ENCODE data around the gene TBL1X.

The TBL1X gene

DNA sequence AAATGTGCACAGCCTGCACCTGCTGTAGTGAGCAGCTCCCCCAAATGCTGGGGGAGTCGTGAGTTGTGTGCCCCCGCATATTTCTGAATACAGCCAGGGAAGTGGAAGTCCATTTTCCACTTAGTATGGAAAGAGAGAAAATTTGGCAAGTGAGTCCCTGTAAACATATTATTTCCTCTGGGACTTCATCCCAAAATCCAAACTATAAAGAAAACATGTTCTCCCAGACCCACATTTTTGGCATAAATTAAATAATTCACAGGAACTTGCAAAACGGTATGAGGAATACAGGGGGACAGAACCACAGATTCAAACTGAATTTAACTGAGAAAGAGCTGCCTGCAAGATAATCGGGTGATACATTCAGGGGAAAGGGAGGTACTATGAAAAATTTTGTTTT lies 193.6 kb downstream of the TBL1X start:
- in situ Hi-C loops (cut with MboI; ENCODE audit: low sequenced_read_pairs) = no loop called here

DNA sequence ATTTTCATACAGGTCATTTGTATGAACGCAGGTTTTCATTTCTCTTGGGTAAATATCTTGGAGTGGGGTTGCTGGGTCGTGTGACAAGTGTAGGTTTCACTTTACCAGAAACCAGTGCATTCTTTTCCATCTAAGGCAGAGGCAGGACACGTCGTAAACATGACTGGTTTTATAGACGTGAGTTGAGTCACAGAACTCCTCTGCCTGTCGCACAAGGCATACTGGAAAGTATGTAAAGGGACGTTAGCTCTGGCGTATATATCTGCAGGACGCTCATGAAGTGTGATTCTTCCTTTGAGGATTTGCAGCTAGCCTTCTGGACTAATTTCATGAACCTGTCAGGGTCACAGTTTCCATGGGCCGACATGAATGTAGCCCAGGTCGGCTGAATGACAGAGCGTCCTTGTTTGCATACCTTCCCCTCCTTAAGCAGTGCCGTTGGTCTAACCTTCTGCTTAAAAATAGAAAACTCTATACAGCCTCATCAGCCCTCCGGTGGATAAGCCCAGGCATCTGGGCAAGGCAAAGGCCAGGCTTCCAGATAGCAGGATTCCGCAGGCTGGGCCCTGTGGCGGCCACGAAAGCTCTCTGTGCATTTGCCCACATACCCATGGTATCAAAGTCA lies 194.8 kb downstream of the TBL1X start:
- in situ Hi-C loops (cut with MboI; ENCODE audit: low sequenced_read_pairs) = no loop called here

DNA sequence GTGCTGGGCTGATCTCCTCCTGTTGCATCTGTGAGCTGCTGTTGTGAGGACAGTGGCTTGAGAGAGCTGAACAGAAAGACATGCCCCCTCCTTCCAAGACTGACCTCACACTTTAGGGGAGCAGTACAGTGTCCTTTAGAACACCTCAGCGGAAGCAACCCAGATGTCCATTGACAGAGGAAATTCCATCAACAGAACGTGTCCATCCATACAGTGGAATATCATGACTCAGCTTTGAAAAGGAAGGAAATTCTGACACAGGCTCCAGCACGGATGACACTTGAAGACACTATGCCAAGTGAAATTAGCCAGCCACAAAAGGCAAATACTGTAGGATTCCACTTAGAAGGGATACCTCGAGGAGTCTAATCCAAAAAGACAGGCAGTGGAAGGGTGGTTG lies 197.3 kb downstream of the TBL1X start:
- in situ Hi-C loops (cut with MboI; ENCODE audit: low sequenced_read_pairs) = no loop called here

DNA sequence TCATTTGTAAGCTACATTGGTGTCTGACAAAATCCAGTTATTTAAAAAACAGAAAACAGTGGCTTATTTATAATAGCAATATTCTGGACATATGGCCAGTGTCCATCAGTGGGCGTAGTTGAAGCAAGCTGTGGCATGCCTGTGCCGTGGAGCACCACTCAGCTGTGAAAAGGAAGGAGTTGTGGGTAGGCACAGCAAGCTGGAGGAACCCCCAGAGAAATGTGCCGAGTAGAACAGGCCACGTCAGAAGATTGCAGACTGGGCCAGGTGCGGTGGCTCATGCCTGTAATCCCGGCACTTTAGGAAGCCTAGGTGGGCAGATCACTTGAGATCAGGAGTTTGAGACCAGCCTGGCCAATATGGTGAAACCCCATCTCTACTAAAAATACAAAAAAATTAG lies 198.4 kb downstream of the TBL1X start:
- in situ Hi-C loops (cut with MboI; ENCODE audit: low sequenced_read_pairs) = no loop called here

DNA sequence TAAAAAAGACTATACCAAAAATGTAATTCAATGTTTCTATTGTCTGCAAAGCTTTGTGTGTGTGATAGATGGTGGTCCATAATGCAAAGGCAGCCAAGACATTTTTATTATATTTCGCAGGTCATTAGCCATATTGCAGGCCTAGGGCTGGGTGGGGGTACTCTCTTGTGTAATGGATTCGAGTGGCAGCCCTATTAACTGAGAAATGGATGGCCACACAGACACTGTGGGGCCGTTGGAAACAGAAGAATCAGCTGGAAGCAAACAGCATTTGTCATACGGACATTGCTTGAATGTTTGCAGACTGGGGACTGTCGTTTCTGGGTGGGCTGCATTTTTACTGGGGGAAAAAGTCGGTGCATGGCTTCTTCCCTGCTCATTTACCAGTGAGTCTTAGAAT lies 199.4 kb downstream of the TBL1X start:
- in situ Hi-C loops (cut with MboI; ENCODE audit: low sequenced_read_pairs) = no loop called here

DNA sequence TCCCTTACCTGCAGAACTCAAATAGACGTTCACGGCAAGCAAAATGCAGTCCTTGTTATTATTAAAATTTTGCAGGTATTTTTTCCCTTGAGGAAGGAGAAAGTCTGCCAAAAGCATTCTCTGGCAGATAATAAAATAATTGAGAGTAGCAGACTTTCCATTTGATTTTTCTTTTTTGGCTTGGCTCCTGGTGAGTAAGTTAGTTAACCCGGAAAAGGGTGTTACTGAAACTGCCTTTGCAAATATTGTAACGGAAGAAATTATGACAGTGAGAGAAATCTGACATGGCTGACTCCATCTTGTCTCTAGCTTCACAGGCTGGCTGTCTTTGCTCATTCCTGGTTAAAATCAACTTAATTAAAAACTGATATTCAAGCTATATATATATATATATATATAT lies 200.3 kb downstream of the TBL1X start:
- in situ Hi-C loops (cut with MboI; ENCODE audit: low sequenced_read_pairs) = no loop called here

DNA sequence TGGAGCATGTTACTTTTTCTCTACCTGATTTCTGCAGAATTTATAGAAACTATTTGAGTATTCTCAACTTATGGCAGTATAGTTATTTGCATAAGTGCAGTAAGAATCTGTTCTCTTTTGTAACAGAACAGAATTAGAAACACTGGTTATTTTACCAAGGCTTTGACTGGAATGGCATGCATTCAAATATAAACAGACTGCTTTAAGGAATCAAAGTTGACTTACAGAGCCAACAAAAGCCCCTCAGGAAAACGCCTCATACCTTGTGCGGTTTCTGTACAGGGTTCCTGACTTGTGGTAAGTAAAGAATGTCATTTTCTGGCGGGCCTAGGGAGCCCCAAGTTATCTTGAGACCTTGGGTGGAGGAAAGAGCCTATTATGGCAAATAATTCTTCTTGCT lies 203.7 kb downstream of the TBL1X start:
- in situ Hi-C loops (cut with MboI; ENCODE audit: low sequenced_read_pairs) = no loop called here

DNA sequence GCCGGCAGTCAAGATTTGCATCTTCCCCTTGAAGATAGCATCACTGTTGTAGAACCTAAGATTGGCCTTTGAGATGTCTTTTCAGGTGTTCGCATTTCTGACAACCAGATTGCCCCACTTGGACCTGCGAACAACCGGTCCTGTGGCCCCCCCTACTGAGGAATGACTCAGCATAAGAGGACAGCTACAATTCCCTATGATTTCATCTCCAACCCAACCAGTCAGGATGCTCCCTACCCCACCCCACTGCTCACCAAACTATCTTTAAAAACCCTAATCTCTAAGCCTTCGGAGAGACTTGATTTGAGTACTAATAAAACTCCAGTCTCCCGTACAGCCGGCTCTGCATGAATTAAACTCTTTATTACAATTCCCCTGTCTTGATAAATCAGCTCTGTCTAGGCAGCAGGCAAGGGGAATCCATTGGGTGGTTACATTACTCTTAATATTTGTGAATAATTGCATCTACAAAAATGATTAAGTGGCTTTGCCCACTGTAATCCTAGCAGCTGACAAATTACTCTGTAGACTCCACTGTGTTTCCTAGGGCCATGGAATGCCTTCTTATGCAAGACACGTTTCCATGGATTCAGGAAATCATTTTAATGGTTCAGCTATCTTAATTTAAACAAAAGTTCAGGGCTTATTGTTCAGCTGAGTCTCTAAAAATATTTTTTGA lies 205.4 kb downstream of the TBL1X start:
- in situ Hi-C loops (cut with MboI; ENCODE audit: low sequenced_read_pairs) = no loop called here

DNA sequence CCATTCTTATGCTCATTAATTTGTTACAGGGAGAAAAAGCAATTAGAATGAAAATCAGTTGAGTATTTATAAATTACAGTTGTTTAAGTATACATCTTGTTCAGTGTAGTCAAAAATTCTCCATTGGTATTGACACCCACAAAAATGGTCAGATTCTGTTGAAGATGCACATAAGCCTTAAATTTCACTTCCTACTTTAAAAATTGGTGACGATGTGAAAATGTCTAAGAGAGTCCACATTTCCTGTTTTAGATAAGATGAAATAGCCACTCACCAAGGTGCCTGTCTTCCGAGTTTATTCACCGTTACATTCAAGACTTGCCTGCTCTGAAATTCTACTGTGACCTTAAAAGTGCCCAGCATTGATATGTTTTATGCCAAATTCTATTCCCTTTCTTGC lies 207.1 kb downstream of the TBL1X start:
- in situ Hi-C loops (cut with MboI; ENCODE audit: low sequenced_read_pairs) = no loop called here

DNA sequence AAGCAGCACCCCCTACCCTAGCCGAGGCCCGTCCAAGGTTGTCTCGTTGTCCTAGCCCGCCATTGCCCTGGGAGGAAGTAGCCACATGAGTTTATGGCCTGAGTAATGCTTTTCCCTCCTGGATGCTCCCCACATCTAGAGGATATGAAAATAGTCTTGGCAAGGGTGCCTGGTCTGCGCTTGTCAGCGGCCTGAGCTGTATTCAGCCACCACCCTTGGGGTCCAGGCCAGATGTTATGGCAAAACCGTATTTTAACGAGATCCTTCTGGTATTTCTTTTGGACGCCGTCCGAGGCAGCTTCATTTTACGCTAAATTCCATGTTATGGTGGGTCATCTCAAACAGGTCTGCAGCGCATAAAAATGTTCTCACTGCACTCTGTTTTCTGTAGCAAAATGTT lies 211.4 kb downstream of the TBL1X start:
- in situ Hi-C loops (cut with MboI; ENCODE audit: low sequenced_read_pairs) = no loop called here

DNA sequence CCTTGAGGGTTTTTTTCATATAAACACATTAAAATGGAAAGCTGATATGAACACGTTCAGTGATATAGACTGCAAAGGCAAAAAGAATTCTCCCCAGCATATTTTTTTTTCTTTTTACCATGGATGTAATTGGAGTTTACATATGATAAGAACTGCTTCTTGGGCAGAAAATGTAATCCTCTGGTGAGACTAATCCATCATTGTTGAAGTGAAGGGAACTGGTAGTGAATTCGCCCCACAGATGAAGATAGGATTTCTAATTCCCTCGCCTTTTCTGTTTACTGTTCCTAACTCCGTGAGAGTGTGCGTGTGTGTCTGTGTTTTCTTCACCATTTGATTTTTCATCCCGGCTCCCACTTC lies 211.9 kb downstream of the TBL1X start:
- in situ Hi-C loops (cut with MboI; ENCODE audit: low sequenced_read_pairs) = no loop called here

DNA sequence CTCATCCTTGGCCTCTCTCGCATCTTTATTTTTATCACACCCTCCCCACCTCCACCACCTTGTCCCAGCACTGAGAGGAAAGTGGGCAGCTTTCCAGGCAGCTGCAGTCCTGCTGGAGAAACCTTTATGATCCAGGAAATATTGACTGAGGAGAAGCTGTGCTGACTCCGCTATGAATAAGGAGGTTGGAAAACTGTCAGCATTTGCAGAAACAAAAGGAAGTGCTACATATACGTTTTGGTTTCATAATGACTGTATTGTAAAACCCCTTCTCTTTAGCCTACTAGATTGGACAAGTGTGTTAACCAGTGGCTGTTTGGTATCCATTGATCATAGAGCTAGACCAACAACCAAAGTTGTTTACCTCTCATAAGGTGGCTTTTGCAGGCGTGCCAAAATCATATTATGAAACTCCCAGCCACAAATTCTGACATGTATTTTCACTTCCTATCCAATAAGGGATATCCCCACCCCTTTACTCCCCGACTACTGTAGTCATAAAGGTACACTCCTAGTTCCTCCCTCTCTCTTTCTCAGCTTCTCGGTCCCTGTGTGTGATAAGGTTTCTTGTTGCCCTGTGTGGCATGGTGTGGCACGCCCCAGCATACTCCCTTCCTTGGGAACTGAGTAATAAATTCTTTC lies 212.4 kb downstream of the TBL1X start:
- in situ Hi-C loops (cut with MboI; ENCODE audit: low sequenced_read_pairs) = no loop called here

DNA sequence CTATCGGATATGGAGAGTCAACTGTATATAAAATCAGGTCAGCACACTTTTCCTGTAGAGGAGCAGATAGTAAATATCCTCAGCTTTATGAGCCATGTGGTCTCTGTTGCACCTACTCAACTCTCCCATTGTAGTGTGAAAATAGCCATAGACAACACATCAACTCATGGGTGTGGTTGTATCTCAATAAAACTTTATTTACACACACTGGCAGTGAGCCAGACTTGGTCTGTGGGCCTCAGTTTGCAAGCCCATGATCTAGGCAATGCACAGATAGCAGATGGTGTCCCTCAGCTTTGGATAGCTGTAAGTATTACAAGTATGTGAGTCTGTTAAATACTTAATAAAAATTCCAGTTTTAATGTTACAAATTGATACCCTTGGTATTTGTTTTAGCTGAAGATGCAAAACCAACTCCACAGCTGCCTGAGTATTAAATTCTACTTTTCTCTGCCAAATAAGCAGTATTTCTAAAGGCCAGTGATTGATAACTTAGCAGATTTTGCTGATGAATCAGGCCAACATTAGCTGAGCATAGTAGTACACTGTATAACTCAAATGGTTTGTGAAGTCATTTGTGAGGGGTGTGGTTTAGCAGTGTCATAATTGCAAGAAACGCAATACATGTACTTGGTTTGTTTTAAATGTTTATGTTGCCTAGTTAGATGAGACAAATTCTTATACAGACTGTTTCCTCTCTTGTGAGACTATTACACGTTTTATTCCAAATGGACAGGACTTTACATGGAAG lies 213.5 kb downstream of the TBL1X start:
- in situ Hi-C loops (cut with MboI; ENCODE audit: low sequenced_read_pairs) = no loop called here

DNA sequence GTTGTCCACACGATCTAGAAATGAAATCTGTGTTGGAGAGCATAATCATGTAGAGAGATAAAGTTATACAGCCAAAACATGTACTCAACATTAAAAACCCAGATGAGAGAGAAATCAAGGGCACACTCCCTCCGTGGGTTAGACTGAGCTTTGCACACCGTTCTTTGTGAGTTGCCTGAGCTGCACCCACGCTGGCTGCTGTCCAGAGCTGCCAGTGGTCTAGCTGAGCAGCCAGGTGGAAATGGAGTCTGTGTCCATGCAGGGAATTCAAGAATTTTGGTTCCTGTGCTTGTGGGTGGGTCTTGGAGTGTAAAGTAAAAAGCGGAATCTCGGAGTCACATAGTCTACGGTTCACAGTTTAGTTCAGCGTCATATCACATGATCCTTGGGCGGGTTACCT lies 216.2 kb downstream of the TBL1X start:
- in situ Hi-C loops (cut with MboI; ENCODE audit: low sequenced_read_pairs) = no loop called here

DNA sequence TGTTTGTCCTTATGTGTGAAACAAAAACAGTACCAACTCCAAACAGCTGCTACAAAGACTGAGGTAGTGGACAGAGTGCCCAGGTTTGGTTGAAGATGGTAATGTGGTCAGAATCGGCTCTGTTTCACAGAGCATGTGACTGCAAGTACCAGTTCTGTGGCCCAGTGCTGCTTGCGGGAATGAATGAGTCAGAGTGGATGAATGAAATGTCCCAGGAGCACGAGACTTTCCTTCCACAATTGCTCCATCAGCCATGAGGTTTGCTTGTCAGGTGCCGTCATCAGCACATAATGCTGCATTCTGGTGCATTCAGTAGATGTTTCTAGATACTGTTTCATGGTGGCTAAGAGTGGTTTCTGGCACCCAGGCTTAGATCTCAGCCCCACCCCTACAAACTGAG lies 216.6 kb downstream of the TBL1X start:
- in situ Hi-C loops (cut with MboI; ENCODE audit: low sequenced_read_pairs) = no loop called here

DNA sequence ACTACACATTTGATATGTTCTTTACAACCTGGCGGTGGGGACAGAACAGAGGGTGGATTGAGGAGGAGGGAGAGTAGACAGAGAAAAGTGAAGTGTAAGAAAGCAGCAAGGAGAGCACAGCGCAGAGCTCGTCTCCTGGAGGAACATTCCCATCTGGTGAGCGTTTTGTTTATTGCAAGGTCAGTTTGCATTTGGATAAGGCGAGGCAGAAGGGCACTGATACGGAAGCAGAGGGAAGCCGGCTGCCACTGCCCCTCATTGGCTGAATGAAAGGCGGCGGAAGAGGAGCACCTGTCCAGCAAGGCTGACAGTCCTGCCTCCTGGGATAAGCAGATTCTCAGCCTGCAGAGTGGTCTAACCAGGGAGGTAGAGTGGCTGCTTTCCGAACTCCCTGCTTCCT lies 217.6 kb downstream of the TBL1X start:
- in situ Hi-C loops (cut with MboI; ENCODE audit: low sequenced_read_pairs) = no loop called here

DNA sequence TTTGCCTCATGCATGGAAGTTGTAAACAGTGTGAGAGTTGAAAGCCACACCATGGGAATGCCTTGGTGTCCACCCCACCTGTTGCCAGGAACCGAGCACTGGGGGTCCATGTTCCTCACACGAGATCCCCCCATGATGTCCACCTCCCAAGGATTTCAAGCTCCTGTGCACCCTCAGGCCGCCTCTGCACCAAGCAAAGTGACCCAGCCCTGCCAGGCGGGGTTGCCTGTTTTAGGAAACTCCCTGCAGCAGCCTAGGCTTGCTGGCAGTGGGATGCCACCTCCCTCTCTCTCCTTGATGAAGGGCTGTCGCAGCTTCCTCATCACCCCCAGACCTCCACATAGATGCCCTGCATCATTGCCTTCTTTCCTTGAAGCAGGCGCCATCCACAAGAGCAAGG lies 218.0 kb downstream of the TBL1X start:
- in situ Hi-C loops (cut with MboI; ENCODE audit: low sequenced_read_pairs) = no loop called here

DNA sequence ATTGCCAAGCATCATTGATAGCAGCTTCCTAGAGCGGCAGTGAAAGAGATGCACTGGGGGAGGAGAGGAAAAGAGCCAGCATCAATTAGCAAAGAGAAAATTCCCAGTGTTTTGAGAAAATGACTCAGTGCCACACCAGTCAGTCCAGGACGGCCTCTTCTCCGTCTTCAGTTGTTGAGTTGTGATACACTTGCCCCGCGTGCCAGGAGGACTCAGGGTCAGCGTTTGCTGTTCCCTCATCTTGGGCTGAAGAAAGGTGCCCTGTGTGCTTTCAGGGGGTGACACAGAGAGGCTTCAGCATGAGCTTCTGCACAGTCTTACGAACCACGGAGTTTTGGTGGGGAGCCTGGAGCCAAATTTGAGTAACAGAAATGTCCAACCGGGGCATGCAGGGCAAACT lies 218.5 kb downstream of the TBL1X start:
- in situ Hi-C loops (cut with MboI; ENCODE audit: low sequenced_read_pairs) = no loop called here

DNA sequence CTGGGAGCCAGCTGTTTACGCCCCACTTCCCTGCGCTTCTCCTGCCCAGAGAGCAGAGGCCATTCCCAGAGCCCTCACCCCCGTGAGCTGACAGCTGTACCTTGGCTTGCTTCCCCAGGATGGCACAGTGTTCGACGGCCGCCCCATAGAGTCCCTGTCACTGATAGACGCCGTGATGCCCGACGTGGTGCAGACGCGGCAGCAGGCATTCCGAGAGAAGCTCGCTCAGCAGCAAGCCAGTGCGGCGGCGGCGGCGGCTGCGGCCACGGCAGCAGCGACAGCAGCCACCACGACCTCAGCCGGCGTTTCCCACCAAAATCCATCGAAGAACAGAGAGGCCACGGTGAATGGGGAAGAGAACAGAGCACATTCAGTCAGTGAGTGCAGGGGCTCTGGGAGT lies 223.0 kb downstream of the TBL1X start:
- in situ Hi-C loops (cut with MboI; ENCODE audit: low sequenced_read_pairs) = no loop called here

DNA sequence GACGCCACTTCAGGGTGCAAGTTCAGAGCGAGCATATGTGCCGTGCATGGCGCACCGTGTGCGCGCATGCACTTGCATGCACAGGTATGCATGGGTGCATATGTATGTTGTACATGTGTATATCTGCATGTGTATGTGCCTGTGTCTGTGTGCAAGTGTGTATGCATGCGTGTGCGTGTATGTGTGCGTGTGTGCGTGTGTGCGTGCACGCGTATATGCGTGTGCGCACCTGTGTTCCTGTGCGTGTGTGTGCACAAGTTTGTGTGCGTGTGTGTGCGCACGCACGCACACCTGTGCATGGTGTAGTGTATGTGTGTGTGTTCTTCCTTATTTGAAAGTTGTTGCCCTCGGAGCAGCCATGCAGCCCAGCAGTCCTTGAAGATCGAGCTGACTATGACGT lies 224.0 kb downstream of the TBL1X start:
- in situ Hi-C loops (cut with MboI; ENCODE audit: low sequenced_read_pairs) = no loop called here

DNA sequence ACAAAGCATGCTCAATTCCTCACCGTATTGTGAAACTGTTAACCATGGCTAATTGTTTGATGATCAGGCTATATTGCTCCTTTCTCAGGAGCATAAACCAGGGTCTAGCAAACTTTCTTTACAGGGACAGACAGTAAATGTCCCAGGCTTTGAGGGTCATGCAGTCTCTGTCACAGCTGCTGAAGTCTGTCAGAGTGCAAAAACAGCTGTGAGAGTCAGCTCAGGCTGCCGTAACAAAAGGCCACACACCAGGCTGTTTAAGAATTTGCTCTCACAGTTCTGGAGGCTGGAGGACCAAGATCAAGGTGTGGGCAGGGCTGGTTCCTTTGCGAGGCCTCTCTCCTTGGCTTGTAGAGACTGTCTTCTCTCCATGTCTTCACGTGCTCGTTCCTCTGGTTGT lies 225.2 kb downstream of the TBL1X start:
- in situ Hi-C loops (cut with MboI; ENCODE audit: low sequenced_read_pairs) = no loop called here
